ENCODE data around the gene TRERF1.

DNA sequence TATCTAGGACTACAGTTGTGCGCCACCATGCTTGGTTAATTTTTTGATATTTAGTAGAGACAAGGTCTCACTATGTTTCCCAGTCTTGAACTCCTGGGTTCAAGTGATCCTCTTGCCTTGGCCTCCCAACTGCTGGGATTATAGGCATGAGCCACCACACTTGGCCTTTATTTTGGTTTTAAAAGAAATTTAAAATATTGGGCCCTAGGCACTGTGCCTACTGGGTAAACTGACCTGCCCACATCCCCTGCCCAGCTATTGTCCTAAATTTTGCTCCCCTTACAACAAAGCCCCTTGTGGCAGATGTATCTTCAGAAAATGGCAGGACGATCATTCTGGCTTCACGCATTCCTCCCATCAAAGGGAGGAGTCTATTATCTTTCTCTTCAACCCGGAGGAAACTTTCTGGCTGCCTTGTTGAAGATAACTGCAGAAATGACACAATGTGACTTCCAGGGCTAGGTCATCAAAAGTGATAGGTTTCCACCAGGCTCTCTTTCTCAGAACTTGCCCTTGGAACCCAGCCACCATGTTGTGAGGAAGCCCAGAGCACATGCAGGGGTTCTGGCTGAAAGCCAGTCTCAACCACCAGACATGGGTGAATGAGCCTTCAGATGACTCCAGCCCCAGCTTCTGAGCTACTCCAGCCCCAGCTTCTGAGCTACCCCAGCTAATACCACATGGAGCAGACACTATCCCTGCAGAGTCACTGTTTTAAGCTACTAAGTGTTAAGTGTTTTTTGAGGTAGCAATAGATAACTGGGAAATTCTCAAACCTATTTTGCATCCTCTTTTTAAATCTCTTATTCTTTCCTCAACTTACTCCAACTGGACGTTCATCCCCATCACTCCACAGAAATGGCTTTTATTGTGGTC is 252.4 kb downstream of the TRERF1 start:
- TF ChIP-seq ZC3H10 (CRISPR knock-in tag; IDR thresholded peaks at IDR 0.05), result no peak
- TF ChIP-seq PATZ1 (CRISPR knock-in tag; IDR thresholded peaks at IDR 0.05; ENCODE audit: borderline replicate concordance), result no peak; the same call in 1 of the 2 replicates
- TF ChIP-seq RARB (CRISPR knock-in tag; IDR thresholded peaks at IDR 0.05), result no peak
- TF ChIP-seq, protein P1, sequence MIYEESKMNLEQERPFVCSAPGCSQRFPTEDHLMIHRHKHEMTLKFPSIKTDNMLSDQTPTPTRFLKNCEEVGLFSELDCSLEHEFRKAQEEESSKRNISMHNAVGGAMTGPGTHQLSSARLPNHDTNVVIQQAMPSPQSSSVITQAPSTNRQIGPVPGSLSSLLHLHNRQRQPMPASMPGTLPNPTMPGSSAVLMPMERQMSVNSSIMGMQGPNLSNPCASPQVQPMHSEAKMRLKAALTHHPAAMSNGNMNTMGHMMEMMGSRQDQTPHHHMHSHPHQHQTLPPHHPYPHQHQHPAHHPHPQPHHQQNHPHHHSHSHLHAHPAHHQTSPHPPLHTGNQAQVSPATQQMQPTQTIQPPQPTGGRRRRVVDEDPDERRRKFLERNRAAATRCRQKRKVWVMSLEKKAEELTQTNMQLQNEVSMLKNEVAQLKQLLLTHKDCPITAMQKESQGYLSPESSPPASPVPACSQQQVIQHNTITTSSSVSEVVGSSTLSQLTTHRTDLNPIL (CRISPR knock-in tag; IDR thresholded peaks at IDR 0.05; ENCODE audit: low read depth), result no peak
- TF ChIP-seq ZNF8 (CRISPR knock-in tag; IDR thresholded peaks at IDR 0.05), result no peak
- no peak for TF ChIP-seq ARNTL (CRISPR knock-in tag; IDR thresholded peaks at IDR 0.05; ENCODE audit: borderline replicate concordance, low read depth)
- no peak for TF ChIP-seq ZFP30 (CRISPR knock-in tag; IDR thresholded peaks at IDR 0.05)
- peak; percentile 58 for TF ChIP-seq SNAI2 (CRISPR knock-in tag; IDR thresholded peaks at IDR 0.05)
- no peak for TF ChIP-seq OSR1 (CRISPR knock-in tag; IDR thresholded peaks at IDR 0.05)
